Measurements from ENCODE around the gene COPRS.

Gene COPRS

DNA sequence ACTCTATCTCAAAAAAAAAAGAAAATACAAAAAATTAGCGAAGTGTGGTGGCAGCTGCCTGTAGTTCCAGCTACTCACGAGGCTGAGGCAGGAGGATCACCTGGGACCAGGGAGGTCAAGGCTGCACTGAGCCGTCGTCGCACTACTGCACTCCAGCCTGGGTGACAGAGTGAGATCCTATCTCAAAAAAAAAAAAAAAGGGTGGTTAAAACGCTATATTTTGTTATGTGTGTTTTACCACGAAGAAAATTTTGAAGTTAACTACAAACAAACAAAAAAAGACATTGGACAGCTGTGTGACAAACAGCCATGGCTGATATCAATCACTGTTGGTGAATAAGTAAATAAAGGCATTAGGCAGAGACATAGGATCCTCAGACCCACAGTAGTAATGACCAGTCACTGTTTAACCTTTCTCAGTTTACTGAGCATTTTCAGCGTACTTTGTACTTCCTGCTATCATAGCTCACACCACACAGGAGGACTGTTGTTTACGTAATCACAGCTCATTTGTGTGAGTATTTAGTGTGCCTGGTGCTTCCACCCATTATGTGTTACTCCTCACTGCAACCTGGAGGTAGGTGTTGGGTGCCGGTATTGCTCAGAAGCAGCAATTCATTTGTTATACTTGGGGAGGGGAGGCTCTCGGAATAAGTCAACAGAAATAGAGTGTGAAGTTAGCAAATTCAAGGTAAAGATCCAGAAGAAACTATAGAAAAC is 55.4 kb downstream of the COPRS start:
- DNase-seq (ENCODE audit: low spot score): no peak
- TF ChIP-seq, protein P1, sequence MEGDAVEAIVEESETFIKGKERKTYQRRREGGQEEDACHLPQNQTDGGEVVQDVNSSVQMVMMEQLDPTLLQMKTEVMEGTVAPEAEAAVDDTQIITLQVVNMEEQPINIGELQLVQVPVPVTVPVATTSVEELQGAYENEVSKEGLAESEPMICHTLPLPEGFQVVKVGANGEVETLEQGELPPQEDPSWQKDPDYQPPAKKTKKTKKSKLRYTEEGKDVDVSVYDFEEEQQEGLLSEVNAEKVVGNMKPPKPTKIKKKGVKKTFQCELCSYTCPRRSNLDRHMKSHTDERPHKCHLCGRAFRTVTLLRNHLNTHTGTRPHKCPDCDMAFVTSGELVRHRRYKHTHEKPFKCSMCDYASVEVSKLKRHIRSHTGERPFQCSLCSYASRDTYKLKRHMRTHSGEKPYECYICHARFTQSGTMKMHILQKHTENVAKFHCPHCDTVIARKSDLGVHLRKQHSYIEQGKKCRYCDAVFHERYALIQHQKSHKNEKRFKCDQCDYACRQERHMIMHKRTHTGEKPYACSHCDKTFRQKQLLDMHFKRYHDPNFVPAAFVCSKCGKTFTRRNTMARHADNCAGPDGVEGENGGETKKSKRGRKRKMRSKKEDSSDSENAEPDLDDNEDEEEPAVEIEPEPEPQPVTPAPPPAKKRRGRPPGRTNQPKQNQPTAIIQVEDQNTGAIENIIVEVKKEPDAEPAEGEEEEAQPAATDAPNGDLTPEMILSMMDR (IDR thresholded peaks at IDR 0.05; ENCODE audit: extremely low read depth, missing control alignments): no peak

DNA sequence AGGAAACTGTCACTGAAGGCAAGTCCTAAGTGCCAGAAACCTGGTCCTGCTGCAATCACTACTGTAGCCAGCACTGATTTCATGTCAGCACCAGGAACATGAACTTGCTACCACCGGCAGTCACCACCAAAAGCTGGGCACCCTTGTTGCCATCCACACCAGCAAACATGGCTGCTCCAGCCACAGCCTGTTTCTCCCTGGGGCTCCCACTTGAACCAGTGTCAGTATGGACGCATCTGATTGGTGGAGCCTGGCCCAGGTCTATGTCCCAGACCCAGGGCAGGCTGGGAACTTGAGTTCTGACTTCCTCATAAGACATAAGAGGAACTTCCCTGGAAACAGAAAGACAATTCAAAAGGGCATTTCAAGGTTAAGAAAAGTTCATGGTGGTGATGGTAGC is 56.5 kb downstream of the COPRS start:
- DNase-seq (ENCODE audit: low spot score): no peak

More for the DNA sequence above, 56.5 kb downstream of the COPRS start:
- TF ChIP-seq, protein P1 (IDR thresholded peaks at IDR 0.05; ENCODE audit: extremely low read depth, missing control alignments): no peak
